ENCODE data around the gene CLDN20. TPM values are rescaled to one million over a fixed set of nuclear protein-coding genes. Genes with fewer than 3 reads are reported as not detected.

The CLDN20 gene
- total and polyA plus RNA-seq, 2 donors (not counting 3 experiments of a cell fraction or from before 2014, with no cell fraction given), result not detected

GRCh38 chr6:155235087-155235486 lies 28.7 kb upstream of the CLDN20 start:
- BruUV-seq (replicated peaks), result no TSS peak
- no peak for FAIRE-seq
- dilution Hi-C loops (cut with MboI; ENCODE audit: extremely low pct_ligation_motif_present, low sequenced_read_pairs), result no loop called here

More at GRCh38 chr6:155235087-155235486, 28.7 kb upstream of the CLDN20 start:
- Histone ChIP-seq H3K4me1 (ENCODE audit: control insufficient read depth, extremely low read depth, insufficient read depth, low read length) (no peaks in the 10 kb centered on the region), H3K27me3 (ENCODE audit: control insufficient read depth in 2 of 2, insufficient read depth in 2 of 2, low read length in 2 of 2) (no peaks in the 10 kb centered on the region), H3K9ac (replicated peaks; ENCODE audit: extremely low read depth, insufficient read depth, low read length) (no peak overlapping the region), H2AFZ (ENCODE audit: low read depth, low read length) (no peak overlapping the region), H4K20me1 (replicated peaks; ENCODE audit: control insufficient read depth, extremely low read depth, insufficient read depth, low read length) (no peaks in the 10 kb centered on the region), H3K4me3 (replicated peaks in 1 of 3; ENCODE audit: insufficient read depth in 1 of 3, low read depth in 1 of 3, low read length in 3 of 3) (no peak overlapping the region), H3K9me1 (replicated peaks; ENCODE audit: control insufficient read depth, extremely low read depth, insufficient read depth, low read length) (no peaks in the 10 kb centered on the region), H3K79me2 (ENCODE audit: control insufficient read depth, insufficient read depth, low read length) (no peaks in the 10 kb centered on the region), H3K4me2 (ENCODE audit: insufficient read depth, low read length) (no peak overlapping the region), H3K36me3 (ENCODE audit: control insufficient read depth in 2 of 2, extremely low read depth in 1 of 2, insufficient read depth in 2 of 2, low read length in 2 of 2) (no peaks in the 10 kb centered on the region), H3K27ac (ENCODE audit: insufficient read depth, low read depth, low read length) (no peak overlapping the region), H3K9me3 (replicated peaks; ENCODE audit: control insufficient read depth, insufficient read depth, low read length) (no peaks in the 10 kb centered on the region)
- ChIA-PET CTCF (interaction anchor here (1.1 to 4.5 kb wide), 3 partner anchors 13 to 59 kb away, joined by 3 to 18 read pairs (median 3); no protein-coding TSS in a partner anchor), POLR2A (no interaction called here)
- intact Hi-C loops (cut with micrococcal nuclease), result no loop called here
- TF ChIP-seq EZH2 (IDR thresholded peaks at IDR 0.05; ENCODE audit: borderline replicate concordance, low read depth, low read length, severe bottlenecking), result no peak
- TF ChIP-seq, protein P1, sequence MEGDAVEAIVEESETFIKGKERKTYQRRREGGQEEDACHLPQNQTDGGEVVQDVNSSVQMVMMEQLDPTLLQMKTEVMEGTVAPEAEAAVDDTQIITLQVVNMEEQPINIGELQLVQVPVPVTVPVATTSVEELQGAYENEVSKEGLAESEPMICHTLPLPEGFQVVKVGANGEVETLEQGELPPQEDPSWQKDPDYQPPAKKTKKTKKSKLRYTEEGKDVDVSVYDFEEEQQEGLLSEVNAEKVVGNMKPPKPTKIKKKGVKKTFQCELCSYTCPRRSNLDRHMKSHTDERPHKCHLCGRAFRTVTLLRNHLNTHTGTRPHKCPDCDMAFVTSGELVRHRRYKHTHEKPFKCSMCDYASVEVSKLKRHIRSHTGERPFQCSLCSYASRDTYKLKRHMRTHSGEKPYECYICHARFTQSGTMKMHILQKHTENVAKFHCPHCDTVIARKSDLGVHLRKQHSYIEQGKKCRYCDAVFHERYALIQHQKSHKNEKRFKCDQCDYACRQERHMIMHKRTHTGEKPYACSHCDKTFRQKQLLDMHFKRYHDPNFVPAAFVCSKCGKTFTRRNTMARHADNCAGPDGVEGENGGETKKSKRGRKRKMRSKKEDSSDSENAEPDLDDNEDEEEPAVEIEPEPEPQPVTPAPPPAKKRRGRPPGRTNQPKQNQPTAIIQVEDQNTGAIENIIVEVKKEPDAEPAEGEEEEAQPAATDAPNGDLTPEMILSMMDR (IDR thresholded peaks at IDR 0.05; ENCODE audit: extremely low read depth in 1 of 2, insufficient read depth in 1 of 2, low read depth in 1 of 2, low read length in 2 of 2), result no peak
- TF ChIP-seq MYC (IDR thresholded peaks at IDR 0.05; ENCODE audit: low read depth, low read length), result no peak
- no peak for TF ChIP-seq JUN (IDR thresholded peaks at IDR 0.05; ENCODE audit: borderline replicate concordance, insufficient read depth, insufficient read length, low read depth)
- TF ChIP-seq POLR2A (IDR thresholded peaks at IDR 0.05; ENCODE audit: low read depth, low read length), result no peak
- TF ChIP-seq FOS (IDR thresholded peaks at IDR 0.05; ENCODE audit: borderline replicate concordance, insufficient read depth, low read length), result no peak
- TF ChIP-seq, protein P2, sequence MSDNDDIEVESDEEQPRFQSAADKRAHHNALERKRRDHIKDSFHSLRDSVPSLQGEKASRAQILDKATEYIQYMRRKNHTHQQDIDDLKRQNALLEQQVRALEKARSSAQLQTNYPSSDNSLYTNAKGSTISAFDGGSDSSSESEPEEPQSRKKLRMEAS (IDR thresholded peaks at IDR 0.05; ENCODE audit: insufficient read depth, insufficient read length), result no peak
- no peak for TF ChIP-seq GATA2 (IDR thresholded peaks at IDR 0.05; ENCODE audit: insufficient read depth, insufficient read length, low read depth, low read length)
- no peak for TF ChIP-seq POLR2AphosphoS5 (IDR thresholded peaks at IDR 0.05; ENCODE audit: insufficient read depth, low read depth, low read length)
- no peak for DNase-seq (ENCODE audit: low read depth, low spot score)

Data from endothelial cell of umbilical vein (primary cell).